ENCODE results near the gene TRUB1.

- TF ChIP-seq, protein P1, sequence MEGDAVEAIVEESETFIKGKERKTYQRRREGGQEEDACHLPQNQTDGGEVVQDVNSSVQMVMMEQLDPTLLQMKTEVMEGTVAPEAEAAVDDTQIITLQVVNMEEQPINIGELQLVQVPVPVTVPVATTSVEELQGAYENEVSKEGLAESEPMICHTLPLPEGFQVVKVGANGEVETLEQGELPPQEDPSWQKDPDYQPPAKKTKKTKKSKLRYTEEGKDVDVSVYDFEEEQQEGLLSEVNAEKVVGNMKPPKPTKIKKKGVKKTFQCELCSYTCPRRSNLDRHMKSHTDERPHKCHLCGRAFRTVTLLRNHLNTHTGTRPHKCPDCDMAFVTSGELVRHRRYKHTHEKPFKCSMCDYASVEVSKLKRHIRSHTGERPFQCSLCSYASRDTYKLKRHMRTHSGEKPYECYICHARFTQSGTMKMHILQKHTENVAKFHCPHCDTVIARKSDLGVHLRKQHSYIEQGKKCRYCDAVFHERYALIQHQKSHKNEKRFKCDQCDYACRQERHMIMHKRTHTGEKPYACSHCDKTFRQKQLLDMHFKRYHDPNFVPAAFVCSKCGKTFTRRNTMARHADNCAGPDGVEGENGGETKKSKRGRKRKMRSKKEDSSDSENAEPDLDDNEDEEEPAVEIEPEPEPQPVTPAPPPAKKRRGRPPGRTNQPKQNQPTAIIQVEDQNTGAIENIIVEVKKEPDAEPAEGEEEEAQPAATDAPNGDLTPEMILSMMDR (conservative IDR thresholded peaks at IDR 0.05; ENCODE audit: low read depth, low read length), result no peak
- TF ChIP-seq MXI1 (IDR thresholded peaks at IDR 0.05; ENCODE audit: borderline replicate concordance, low read depth, low read length), result no peak
- TF ChIP-seq USF2 (IDR thresholded peaks at IDR 0.05; ENCODE audit: low read depth, low read length), result no peak
- TF ChIP-seq POLR2A (IDR thresholded peaks at IDR 0.05; ENCODE audit: low read depth, low read length), result no peak
- no peak for TF ChIP-seq RFX5 (IDR thresholded peaks at IDR 0.05; ENCODE audit: low read depth, low read length)
- TF ChIP-seq SMC3 (IDR thresholded peaks at IDR 0.05; ENCODE audit: low read depth, low read length), result no peak
- TF ChIP-seq MAZ (IDR thresholded peaks at IDR 0.05; ENCODE audit: borderline replicate concordance, low read depth, low read length), result no peak
- TF ChIP-seq RAD21 (IDR thresholded peaks at IDR 0.05; ENCODE audit: low read length), result no peak
- TF ChIP-seq NFE2L2 (IDR thresholded peaks at IDR 0.05; ENCODE audit: low read depth, low read length), result no peak
- peak; percentile 21; the same call in 1 of the 2 replicates for TF ChIP-seq BHLHE40 (IDR thresholded peaks at IDR 0.05; ENCODE audit: low read depth, low read length)
- TF ChIP-seq CEBPB (IDR thresholded peaks at IDR 0.05; ENCODE audit: low read depth, low read length), result no peak; the same call in 1 of the 2 replicates
- TF ChIP-seq RCOR1 (IDR thresholded peaks at IDR 0.05; ENCODE audit: insufficient replicate concordance, low read length), result peak; percentile 33
- no peak for TF ChIP-seq CHD1 (IDR thresholded peaks at IDR 0.05; ENCODE audit: low read depth, low read length)
These were observed 50.0 kb downstream of the TRUB1 start for GRCh38 chr10:114987995-114988394.
